ENCODE data around the gene ELOB.

DNA sequence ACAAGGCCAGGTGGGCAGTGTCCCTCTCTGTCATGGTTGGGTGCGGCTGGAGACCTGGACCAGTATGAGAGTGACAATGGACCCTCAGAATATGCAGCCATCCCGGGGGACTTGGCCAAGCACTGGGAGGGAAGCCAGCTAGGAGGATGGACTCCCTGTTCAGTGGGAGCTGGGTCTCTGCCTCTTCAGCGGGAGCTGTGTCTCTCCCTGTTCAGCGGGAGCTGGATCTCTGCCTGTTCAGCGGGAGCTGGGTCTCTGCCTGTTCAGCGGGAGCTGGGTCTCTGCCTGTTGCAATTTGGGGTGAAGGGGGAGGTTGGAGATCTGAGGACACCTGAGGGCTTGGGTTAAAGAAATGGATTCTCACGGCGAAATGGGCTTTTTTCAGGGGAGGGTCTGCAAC lies 14.1 kb upstream of the ELOB start:
- TF ChIP-seq POLR2A (IDR thresholded peaks at IDR 0.05) (no peak), POLR2AphosphoS5 (IDR thresholded peaks at IDR 0.05; ENCODE audit: insufficient read depth in 1 of 2, low read depth in 1 of 2) (no peak)
- TF ChIP-seq, protein P1, sequence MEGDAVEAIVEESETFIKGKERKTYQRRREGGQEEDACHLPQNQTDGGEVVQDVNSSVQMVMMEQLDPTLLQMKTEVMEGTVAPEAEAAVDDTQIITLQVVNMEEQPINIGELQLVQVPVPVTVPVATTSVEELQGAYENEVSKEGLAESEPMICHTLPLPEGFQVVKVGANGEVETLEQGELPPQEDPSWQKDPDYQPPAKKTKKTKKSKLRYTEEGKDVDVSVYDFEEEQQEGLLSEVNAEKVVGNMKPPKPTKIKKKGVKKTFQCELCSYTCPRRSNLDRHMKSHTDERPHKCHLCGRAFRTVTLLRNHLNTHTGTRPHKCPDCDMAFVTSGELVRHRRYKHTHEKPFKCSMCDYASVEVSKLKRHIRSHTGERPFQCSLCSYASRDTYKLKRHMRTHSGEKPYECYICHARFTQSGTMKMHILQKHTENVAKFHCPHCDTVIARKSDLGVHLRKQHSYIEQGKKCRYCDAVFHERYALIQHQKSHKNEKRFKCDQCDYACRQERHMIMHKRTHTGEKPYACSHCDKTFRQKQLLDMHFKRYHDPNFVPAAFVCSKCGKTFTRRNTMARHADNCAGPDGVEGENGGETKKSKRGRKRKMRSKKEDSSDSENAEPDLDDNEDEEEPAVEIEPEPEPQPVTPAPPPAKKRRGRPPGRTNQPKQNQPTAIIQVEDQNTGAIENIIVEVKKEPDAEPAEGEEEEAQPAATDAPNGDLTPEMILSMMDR (IDR thresholded peaks at IDR 0.05) = no peak
